ENCODE results near the gene BSDC1. TPM values are rescaled to one million over a fixed set of nuclear protein-coding genes. Genes with fewer than 3 reads are reported as not detected.

The BSDC1 gene
- total RNA-seq, 1 experiment from 2014 or later: 71.1 TPM

Other genes starting within 250 kb of the BSDC1 start
- gene TXLNA, start 214.8 kb downstream of the BSDC1 start, total RNA-seq (2014; rRNA removed; shearing (Covaris generic)): 65.4 and 101 TPM in 2 replicates
- 22.1 and 38.9 TPM in 2 replicates for gene CCDC28B, start 193.8 kb downstream of the BSDC1 start, total RNA-seq (2014; rRNA removed; shearing (Covaris generic))
- 4.4 and 5.6 TPM in 2 replicates for gene IQCC, start 188.8 kb downstream of the BSDC1 start, total RNA-seq (2014; rRNA removed; shearing (Covaris generic))
- gene DCDC2B, start 185.4 kb downstream of the BSDC1 start, total RNA-seq (2014; rRNA removed; shearing (Covaris generic)): not detected in 2 replicates
- gene TMEM234, start 172.1 kb downstream of the BSDC1 start, total RNA-seq (2014; rRNA removed; shearing (Covaris generic)): 9.2 and 13.5 TPM in 2 replicates
- gene EIF3I, start 172.0 kb downstream of the BSDC1 start, total RNA-seq (2014; rRNA removed; shearing (Covaris generic)): 424 and 465 TPM in 2 replicates
- 0.19 and 0.24 TPM in 2 replicates for gene FAM167B, start 147.2 kb downstream of the BSDC1 start, total RNA-seq (2014; rRNA removed; shearing (Covaris generic))
- not detected in 2 replicates for gene LCK, start 143.2 kb downstream of the BSDC1 start, total RNA-seq (2014; rRNA removed; shearing (Covaris generic))
- gene HDAC1, start 102.4 kb downstream of the BSDC1 start, total RNA-seq (2014; rRNA removed; shearing (Covaris generic)): 144 and 191 TPM in 2 replicates
- 53.7 and 67.1 TPM in 2 replicates for gene MARCKSL1, start 58.2 kb downstream of the BSDC1 start, total RNA-seq (2014; rRNA removed; shearing (Covaris generic))
- 0.28 and 0.74 TPM in 2 replicates for gene FAM229A, start 32.0 kb downstream of the BSDC1 start, total RNA-seq (2014; rRNA removed; shearing (Covaris generic))
- not detected in 2 replicates for gene TSSK3, start 31.9 kb downstream of the BSDC1 start, total RNA-seq (2014; rRNA removed; shearing (Covaris generic))
- not detected in 2 replicates for gene ZBTB8B, start 70.6 kb upstream of the BSDC1 start, total RNA-seq (2014; rRNA removed; shearing (Covaris generic))
- gene ZBTB8A, start 145.0 kb upstream of the BSDC1 start, total RNA-seq (2014; rRNA removed; shearing (Covaris generic)): 7.3 and 8.6 TPM in 2 replicates